AG09309 (cell line): Measurements from ENCODE around the gene SUMO2.

Experiments
- DNase-seq: peaks from one replicate; pipeline ENCODE4 v3.0.0-alpha.2; 2010; ENCODE audit warnings: low read depth
- H3K4me3 ChIP-seq: 2 replicates; pipeline ENCODE4 v1.5.1; 2011; ENCODE audit warnings: mild to moderate bottlenecking, low read depth, low read length, moderate library complexity; ENCODE audit not compliant: control insufficient read depth
- TF ChIP-seq, protein P1 (sequence below): IDR thresholded peaks from 2 replicates; pipeline ENCODE4 v1.5.1; 2011; ENCODE audit warnings: mild to moderate bottlenecking, low read depth, low read length, inconsistent platforms; ENCODE audit not compliant: insufficient read depth, control insufficient read depth; ENCODE audit errors: missing control alignments

Gene SUMO2

GRCh38 chr17:75182569-75183436, at the start of gene SUMO2:
Gene SUMO2 (minus strand): TSS chr17:75182959. CDS start chr17:75182834, 125 bp downstream.
- DNase-seq: peak; percentile 78
- H3K4me3 ChIP-seq: peak within 1 kb of the TSS; percentile 97
- TF ChIP-seq, protein P1, sequence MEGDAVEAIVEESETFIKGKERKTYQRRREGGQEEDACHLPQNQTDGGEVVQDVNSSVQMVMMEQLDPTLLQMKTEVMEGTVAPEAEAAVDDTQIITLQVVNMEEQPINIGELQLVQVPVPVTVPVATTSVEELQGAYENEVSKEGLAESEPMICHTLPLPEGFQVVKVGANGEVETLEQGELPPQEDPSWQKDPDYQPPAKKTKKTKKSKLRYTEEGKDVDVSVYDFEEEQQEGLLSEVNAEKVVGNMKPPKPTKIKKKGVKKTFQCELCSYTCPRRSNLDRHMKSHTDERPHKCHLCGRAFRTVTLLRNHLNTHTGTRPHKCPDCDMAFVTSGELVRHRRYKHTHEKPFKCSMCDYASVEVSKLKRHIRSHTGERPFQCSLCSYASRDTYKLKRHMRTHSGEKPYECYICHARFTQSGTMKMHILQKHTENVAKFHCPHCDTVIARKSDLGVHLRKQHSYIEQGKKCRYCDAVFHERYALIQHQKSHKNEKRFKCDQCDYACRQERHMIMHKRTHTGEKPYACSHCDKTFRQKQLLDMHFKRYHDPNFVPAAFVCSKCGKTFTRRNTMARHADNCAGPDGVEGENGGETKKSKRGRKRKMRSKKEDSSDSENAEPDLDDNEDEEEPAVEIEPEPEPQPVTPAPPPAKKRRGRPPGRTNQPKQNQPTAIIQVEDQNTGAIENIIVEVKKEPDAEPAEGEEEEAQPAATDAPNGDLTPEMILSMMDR: peak; percentile 18

GRCh38 chr17:75231741-75232464, 49.1 kb upstream of the SUMO2 start:
- no peak for DNase-seq
- H3K4me3 ChIP-seq: no peak overlapping the region

DNA sequence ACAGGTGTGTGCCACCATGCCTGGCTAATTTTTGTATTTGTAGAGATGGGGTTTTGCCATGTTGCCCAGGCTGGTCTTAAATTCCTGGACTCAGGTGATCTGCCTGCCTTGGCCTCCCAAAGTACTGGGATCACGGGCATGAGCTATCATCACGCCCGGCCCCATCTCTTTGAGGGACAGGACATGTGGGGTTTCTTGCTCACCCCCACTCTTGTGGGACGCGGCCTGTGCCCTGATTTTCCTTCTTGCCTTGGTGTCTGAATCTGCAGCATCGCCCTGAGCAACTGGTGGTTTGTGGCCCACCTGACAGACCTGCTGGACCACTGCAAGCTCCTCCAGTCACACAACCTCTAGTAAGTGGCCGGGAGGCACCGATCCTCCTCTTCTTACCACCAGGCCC, 48.3 kb upstream of the SUMO2 start:
- no peak overlapping the region for H3K4me3 ChIP-seq
- TF ChIP-seq, protein P1: no peak
- DNase-seq: no peak

More at GRCh38 chr17:75231741-75232464, 49.1 kb upstream of the SUMO2 start:
- TF ChIP-seq, protein P1: no peak

DNA sequence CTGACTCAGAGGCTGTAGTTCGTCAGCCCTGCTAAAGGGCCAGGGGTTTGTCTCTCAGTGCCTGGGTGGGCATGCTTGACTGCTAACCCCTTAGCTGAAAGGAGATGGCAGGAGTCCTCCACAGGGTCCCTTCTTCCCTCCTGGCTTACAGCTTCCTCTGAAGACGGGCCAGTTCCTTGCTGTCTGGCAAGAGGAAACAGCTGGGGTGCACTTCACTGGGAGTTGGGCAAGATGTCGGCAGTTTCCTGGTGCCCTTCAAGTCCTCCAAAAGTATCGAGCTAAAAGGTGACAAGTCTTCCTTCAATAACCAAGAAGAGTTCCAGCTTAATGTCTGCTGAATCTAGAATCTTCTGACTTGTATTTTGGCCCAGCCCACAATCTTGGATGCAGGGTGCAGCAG, 46.1 kb upstream of the SUMO2 start:
- H3K4me3 ChIP-seq: no peak overlapping the region
- DNase-seq: no peak
- TF ChIP-seq, protein P1: no peak

DNA sequence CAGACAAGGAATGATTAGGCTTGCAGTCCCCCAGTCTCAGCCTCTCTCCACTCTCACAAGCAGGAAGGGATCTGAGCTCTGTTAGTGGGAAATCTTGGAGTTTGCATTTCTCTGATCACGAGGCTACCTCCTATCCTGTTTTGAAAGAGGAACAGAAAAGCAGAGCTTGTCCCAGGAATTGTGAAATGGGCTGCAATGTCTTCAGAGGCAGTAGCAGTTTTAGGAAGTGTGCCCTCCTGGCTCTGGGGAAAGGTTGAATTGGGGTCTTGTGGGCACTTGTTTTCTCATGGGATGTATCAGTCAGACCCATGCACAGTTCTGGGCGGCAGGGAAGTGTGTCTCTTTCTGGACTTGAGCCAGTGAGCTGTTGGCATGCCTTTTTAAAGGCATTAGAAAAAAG, 45.5 kb upstream of the SUMO2 start:
- DNase-seq: no peak
- TF ChIP-seq, protein P1: no peak
- H3K4me3 ChIP-seq: no peak overlapping the region

- TF ChIP-seq, protein P1: no peak
- H3K4me3 ChIP-seq: no peak overlapping the region
- DNase-seq: no peak
Measured at GRCh38 chr17:75227729-75228128, 45.0 kb upstream of the SUMO2 start.
